IPS-NIHi7 (cell line): ENCODE measurements around the gene FGF4.
"Not testable (repeated sequence)": the region's sequence is repeated elsewhere in the genome, so short reads cannot be mapped to it uniquely, and the experiment has no call there.

Experiments used
- DNase-seq: peaks from one replicate; pipeline ENCODE4 v3.0.0; 2012; ENCODE audit warnings: mixed read lengths; ENCODE audit errors: extremely low spot score

The FGF4 gene

GRCh38 chr11:69773626-69774353 lies 1.4 kb downstream of the FGF4 start:
- DNase-seq = no peak

- DNase-seq = no peak
Measured at GRCh38 chr11:69771466-69771865, 3.7 kb downstream of the FGF4 start.

- peak; percentile 69 for DNase-seq
Measured at GRCh38 chr11:69770540-69770939, 4.6 kb downstream of the FGF4 start.

- DNase-seq = no peak
Measured at GRCh38 chr11:69765498-69765995, 9.6 kb downstream of the FGF4 start.

GRCh38 chr11:69764918-69765317 lies 10.2 kb downstream of the FGF4 start:
- DNase-seq = not testable (repeated sequence)

- no peak for DNase-seq
Measured at GRCh38 chr11:69760319-69760718, 14.8 kb downstream of the FGF4 start.

- DNase-seq = no peak
Measured at GRCh38 chr11:69752890-69753289, 22.3 kb downstream of the FGF4 start.

- no peak for DNase-seq
Measured at GRCh38 chr11:69750875-69751597, 24.1 kb downstream of the FGF4 start.

GRCh38 chr11:69750108-69750850 lies 24.9 kb downstream of the FGF4 start:
- DNase-seq = no peak

GRCh38 chr11:69748637-69749036 lies 26.5 kb downstream of the FGF4 start:
- DNase-seq = no peak

- DNase-seq = no peak
Measured at GRCh38 chr11:69746752-69747742, 28.1 kb downstream of the FGF4 start.

GRCh38 chr11:69746140-69746539 lies 29.0 kb downstream of the FGF4 start:
- DNase-seq = no peak

- no peak for DNase-seq
Measured at GRCh38 chr11:69745201-69745600, 29.9 kb downstream of the FGF4 start.

GRCh38 chr11:69744435-69744834 lies 30.7 kb downstream of the FGF4 start:
- peak; percentile 71 for DNase-seq

- no peak for DNase-seq
Measured at GRCh38 chr11:69734841-69735240, 40.3 kb downstream of the FGF4 start.

- no peak for DNase-seq
Measured at GRCh38 chr11:69734367-69734766, 40.8 kb downstream of the FGF4 start.

- DNase-seq = peak; percentile 25
Measured at GRCh38 chr11:69732910-69733309, 42.2 kb downstream of the FGF4 start.

GRCh38 chr11:69731110-69731509 lies 44.0 kb downstream of the FGF4 start:
- DNase-seq = no peak

- DNase-seq = no peak
Measured at GRCh38 chr11:69730500-69730899, 44.6 kb downstream of the FGF4 start.

GRCh38 chr11:69729252-69729651 lies 45.9 kb downstream of the FGF4 start:
- no peak for DNase-seq

- no peak for DNase-seq
Measured at GRCh38 chr11:69727266-69727665, 47.9 kb downstream of the FGF4 start.
